Superior temporal gyrus (tissue), 1 donor: ENCODE results near the gene SYNGR2.

ENCODE experiments used
- DNase-seq: peaks from one replicate; pipeline ENCODE4 v3.0.0-alpha.2; 2016; ENCODE audit errors: extremely low spot score

Gene SYNGR2

GRCh38 chr17:78142119-78142861 lies 26.1 kb upstream of the SYNGR2 start:
- DNase-seq = no peak

- DNase-seq = no peak
These were observed 24.9 kb upstream of the SYNGR2 start for GRCh38 chr17:78143214-78144146.

GRCh38 chr17:78144147-78144719 lies 24.1 kb upstream of the SYNGR2 start:
- peak; percentile 68 for DNase-seq

- DNase-seq = peak; percentile 29
These were observed 23.4 kb upstream of the SYNGR2 start for GRCh38 chr17:78144736-78145641.

- DNase-seq = no peak
These were observed 21.9 kb upstream of the SYNGR2 start for GRCh38 chr17:78146471-78146869.

GRCh38 chr17:78146881-78147280 lies 21.5 kb upstream of the SYNGR2 start:
- no peak for DNase-seq

GRCh38 chr17:78147315-78147998 lies 20.9 kb upstream of the SYNGR2 start:
- DNase-seq = no peak

- DNase-seq = no peak
These were observed 19.9 kb upstream of the SYNGR2 start for GRCh38 chr17:78148286-78149016.

- DNase-seq = no peak
These were observed 16.8 kb upstream of the SYNGR2 start for GRCh38 chr17:78151514-78152008.

- no peak for DNase-seq
These were observed 13.2 kb upstream of the SYNGR2 start for GRCh38 chr17:78154903-78155811.

- no peak for DNase-seq
These were observed 8.7 kb upstream of the SYNGR2 start for GRCh38 chr17:78159575-78160158.

GRCh38 chr17:78163881-78164747 lies 4.3 kb upstream of the SYNGR2 start:
- DNase-seq = no peak

GRCh38 chr17:78164748-78165607 lies 3.4 kb upstream of the SYNGR2 start:
- DNase-seq = no peak

GRCh38 chr17:78166416-78166815 lies 2.0 kb upstream of the SYNGR2 start:
- no peak for DNase-seq

GRCh38 chr17:78168903-78169793 lies 767 bp downstream of the SYNGR2 start:
- peak; percentile 60 for DNase-seq
